Memory B cell (primary cell): Measurements from ENCODE around the gene RPF1.
A peak's percentile ranks its signal among the peaks of the same experiment; 100 is the strongest.
"Not testable (repeated sequence)": the region's sequence is repeated elsewhere in the genome, so short reads cannot be mapped to it uniquely, and the experiment has no call there.

Experiments used
- ATAC-seq: fragments of 150-1000 bp; cut with Tn5 transposase; 2 replicates; pipeline ENCODE4 v1.10.0; 2021; ENCODE audit warnings: low read depth, mild to moderate bottlenecking, moderate library complexity
- DNase-seq, 2 donors: peaks; one replicate each; pipeline ENCODE4 v3.0.0; 2022; ENCODE audit warnings: low spot score in 2 of 2
- H3K27ac Mint-ChIP-seq: one replicate; pipeline ENCODE4 v1.8.0; 2022; ENCODE audit warnings: mild to moderate bottlenecking, moderate library complexity, mixed read lengths
- H3K27me3 Mint-ChIP-seq: one replicate; pipeline ENCODE4 v1.8.0; 2022; ENCODE audit warnings: mixed read lengths
- H3K36me3 Mint-ChIP-seq: one replicate; pipeline ENCODE4 v1.8.0; 2022; ENCODE audit warnings: mild to moderate bottlenecking, mixed read lengths
- H3K4me1 Mint-ChIP-seq: one replicate; pipeline ENCODE4 v1.8.0; 2022; ENCODE audit warnings: mixed read lengths
- H3K4me3 Mint-ChIP-seq: one replicate; pipeline ENCODE4 v1.8.0; 2022; ENCODE audit warnings: mild to moderate bottlenecking, moderate library complexity, mixed read lengths
- H3K9me3 Mint-ChIP-seq: one replicate; pipeline ENCODE4 v1.8.0; 2022; ENCODE audit warnings: mixed read lengths

The RPF1 gene, protein sequence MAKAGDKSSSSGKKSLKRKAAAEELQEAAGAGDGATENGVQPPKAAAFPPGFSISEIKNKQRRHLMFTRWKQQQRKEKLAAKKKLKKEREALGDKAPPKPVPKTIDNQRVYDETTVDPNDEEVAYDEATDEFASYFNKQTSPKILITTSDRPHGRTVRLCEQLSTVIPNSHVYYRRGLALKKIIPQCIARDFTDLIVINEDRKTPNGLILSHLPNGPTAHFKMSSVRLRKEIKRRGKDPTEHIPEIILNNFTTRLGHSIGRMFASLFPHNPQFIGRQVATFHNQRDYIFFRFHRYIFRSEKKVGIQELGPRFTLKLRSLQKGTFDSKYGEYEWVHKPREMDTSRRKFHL

GRCh38 chr1:84478876-84479868, at the start of gene RPF1:
RPF1 (plus strand) TSS chr1:84479266; CDS start chr1:84479282, 16 bp downstream.
- Mint-ChIP-seq H3K4me1 (peaks cover 21% of the 10 kb centered on the region), H3K4me3 (peak within 1 kb of the TSS; percentile 96), H3K27me3 (peaks cover 13% of the 10 kb centered on the region), H3K36me3 (peaks cover 22% of the 10 kb centered on the region), H3K27ac (peak within 1 kb of the TSS; percentile 93), H3K9me3 (peaks cover 8% of the 10 kb centered on the region)
- DNase-seq (peak; percentile 63 to 65), ATAC-seq (peak; percentile 93)

DNA sequence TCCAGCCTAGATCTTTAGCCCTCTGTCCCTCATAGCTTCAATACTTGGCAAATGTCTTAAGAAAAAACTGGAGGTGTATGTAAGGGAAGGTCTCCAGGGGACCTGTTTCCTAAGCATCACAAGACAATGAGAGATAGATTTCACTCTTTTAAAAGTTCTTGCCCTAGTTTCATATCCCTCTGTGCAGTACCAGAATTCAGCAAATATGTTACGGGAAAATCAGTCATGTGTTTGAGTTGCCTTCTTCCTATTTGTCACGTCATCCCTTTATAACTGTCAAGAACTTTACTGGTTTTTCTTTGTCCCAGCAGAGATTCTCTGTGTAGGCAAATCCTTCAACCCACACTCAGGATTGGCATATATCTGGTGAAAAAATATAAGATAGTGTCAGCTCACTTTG, 48.5 kb upstream of the RPF1 start:
- Mint-ChIP-seq H3K36me3 (peaks cover 4% of the 10 kb centered on the region), H3K9me3 (peaks cover 5% of the 10 kb centered on the region), H3K4me3 (no peak overlapping the region), H3K27me3 (no peaks in the 10 kb centered on the region), H3K27ac (no peak overlapping the region), H3K4me1 (no peaks in the 10 kb centered on the region)
- no peak for DNase-seq
- no peak for ATAC-seq

- Mint-ChIP-seq H3K27me3 (no peaks in the 10 kb centered on the region), H3K4me3 (peak overlapping the region; percentile 55), H3K27ac (no peak overlapping the region), H3K9me3 (peaks cover 5% of the 10 kb centered on the region), H3K36me3 (peaks cover 4% of the 10 kb centered on the region), H3K4me1 (peaks cover 4% of the 10 kb centered on the region)
- ATAC-seq (peak; percentile 71), DNase-seq (peak; percentile 30 to 49)
Measured at GRCh38 chr1:84433258-84434080, 45.6 kb upstream of the RPF1 start.

DNA sequence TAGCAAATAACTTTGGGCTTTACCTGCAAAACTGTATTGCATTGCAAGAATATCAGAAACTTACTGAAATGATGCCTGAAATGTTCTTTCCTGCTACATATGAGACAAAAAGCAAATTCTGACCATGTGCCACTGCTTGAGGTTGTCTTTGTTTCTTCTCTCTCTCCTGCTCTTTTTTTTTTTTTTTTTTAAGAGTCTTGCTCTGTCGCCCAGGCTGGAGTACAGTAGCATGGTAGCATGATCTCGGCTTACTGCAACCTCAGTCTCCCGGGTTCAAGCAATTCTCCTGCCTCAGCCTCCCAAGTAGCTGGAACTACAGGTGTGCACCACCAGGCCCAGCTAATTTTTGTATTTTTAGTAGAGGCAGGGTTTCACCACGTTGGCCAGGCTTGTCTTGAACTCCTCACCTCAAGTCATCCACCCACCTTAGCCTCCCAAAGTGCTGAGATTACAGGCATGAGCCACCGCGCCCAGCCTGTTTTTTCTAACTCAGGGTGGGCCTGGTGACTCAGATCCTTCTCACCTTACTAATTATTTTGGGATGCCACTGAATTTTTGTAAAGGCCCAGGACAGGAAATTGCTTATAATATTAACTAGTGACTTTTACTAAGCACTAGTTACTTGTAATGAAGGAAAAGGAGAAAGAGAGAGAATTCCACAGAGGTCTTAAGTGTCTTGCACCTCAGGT, 44.8 kb upstream of the RPF1 start:
- Mint-ChIP-seq H3K9me3 (peaks cover 5% of the 10 kb centered on the region), H3K4me3 (peak overlapping the region; percentile 55), H3K27me3 (no peaks in the 10 kb centered on the region), H3K27ac (no peak overlapping the region), H3K4me1 (peaks cover 4% of the 10 kb centered on the region), H3K36me3 (peaks cover 4% of the 10 kb centered on the region)
- ATAC-seq: no peak
- DNase-seq: no peak

DNA sequence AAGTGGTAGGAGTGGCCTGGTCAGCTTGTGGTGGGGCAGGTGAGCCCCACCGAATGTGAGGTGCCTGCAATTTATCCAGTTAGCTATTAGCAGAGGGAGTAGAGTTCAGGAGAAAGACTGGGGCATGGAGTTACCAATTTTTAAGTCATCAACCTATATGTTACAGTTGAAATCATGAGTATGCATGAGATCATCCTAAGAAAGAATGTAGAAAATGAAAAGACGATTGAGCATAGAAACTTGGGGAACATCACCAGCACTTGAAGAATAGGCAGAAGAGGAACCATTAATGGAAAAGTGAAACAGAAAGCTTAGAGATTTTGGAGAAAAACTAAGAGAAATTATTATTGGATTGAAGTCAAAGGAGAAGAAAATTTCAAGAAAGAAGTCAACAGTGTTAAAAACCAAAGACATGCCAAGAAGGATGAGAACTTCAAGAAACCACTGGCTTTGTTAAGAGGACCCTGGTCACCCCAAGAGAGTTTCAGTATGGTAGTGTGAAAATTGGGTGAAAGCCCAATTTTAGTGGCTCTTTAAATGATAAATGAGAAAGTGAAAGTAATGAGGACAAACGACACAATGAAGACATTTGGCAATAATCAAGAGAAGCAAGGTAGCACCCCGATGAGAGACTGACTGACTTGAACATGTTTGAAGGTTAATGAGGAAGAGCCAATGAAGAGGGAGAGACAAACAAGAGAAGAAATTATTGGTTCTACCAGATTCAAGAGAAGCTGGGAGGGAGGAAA, 44.1 kb upstream of the RPF1 start:
- no peaks in the 10 kb centered on the region for H3K36me3 Mint-ChIP-seq
- ATAC-seq: peak; percentile 28

DNA sequence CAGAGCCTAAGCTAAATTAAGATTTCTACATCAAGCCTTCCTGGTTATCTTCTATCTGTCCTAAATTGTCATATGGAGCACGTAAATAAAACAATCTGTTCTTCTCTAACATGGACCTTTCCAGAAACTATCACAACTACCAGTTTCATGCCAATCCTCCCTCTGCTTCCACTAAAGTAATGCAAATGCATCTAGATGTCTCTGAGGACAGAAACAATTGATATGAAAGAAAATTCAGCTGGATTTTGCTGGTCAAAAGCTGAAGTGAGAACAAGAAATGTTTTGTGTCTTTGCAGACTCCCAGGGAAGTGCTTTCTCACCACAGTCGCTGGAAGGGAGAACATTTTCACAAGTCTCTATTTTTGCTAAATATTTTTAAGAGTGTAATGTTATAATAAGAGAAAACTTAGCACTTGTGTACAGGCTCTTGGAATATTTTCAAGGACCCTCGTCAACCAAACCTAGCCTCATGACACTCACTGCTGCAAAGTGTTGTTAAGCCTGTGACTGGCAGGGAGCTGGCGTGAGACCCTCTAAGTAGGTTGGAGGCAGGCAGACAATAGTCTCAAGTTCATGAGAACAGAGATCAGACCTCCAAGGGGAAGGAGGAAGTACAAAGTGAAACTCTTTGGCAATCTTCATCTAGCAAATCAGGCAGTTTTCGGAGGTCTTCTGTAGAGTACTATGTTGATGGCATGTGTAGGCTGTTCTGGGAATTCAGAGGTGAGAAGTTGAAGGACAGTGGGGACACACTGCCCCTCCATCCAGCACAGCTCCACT, 42.0 kb upstream of the RPF1 start:
- Mint-ChIP-seq H3K27me3 (no peaks in the 10 kb centered on the region), H3K9me3 (no peaks in the 10 kb centered on the region), H3K4me1 (peaks cover 4% of the 10 kb centered on the region), H3K4me3 (no peak overlapping the region), H3K36me3 (no peaks in the 10 kb centered on the region), H3K27ac (no peak overlapping the region)
- DNase-seq: peak in 1 of 2 donors; percentile 32
- peak; percentile 68 for ATAC-seq

More for the DNA sequence above, 44.1 kb upstream of the RPF1 start:
- Mint-ChIP-seq H3K9me3 (no peaks in the 10 kb centered on the region), H3K27ac (no peak overlapping the region), H3K27me3 (no peaks in the 10 kb centered on the region), H3K4me3 (no peak overlapping the region), H3K4me1 (peaks cover 4% of the 10 kb centered on the region)
- DNase-seq: no peak

DNA sequence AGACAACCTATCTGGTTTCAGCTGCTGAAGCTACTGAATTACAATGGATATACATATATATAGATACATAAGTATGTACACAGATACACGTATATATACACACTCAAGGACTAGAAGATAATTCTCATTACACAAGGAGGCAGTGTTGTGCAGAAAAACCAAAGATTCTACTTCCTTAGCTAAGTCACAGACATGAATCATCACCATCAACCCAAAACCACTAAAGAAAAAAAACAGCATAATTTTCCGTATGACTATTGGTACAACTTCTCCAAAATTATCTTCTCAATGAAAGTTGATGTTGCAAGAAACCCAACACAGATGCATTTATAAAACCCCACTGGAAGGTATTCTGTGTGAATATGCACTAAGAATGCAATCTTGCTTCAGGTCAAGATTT, 36.8 kb upstream of the RPF1 start:
- Mint-ChIP-seq H3K36me3 (peaks cover 3% of the 10 kb centered on the region), H3K4me3 (no peak overlapping the region), H3K27me3 (peaks cover 2% of the 10 kb centered on the region), H3K27ac (no peak overlapping the region), H3K4me1 (peaks cover 5% of the 10 kb centered on the region), H3K9me3 (peaks cover 6% of the 10 kb centered on the region)
- DNase-seq (peak in 1 of 2 donors; percentile 36), ATAC-seq (peak; percentile 86)

DNA sequence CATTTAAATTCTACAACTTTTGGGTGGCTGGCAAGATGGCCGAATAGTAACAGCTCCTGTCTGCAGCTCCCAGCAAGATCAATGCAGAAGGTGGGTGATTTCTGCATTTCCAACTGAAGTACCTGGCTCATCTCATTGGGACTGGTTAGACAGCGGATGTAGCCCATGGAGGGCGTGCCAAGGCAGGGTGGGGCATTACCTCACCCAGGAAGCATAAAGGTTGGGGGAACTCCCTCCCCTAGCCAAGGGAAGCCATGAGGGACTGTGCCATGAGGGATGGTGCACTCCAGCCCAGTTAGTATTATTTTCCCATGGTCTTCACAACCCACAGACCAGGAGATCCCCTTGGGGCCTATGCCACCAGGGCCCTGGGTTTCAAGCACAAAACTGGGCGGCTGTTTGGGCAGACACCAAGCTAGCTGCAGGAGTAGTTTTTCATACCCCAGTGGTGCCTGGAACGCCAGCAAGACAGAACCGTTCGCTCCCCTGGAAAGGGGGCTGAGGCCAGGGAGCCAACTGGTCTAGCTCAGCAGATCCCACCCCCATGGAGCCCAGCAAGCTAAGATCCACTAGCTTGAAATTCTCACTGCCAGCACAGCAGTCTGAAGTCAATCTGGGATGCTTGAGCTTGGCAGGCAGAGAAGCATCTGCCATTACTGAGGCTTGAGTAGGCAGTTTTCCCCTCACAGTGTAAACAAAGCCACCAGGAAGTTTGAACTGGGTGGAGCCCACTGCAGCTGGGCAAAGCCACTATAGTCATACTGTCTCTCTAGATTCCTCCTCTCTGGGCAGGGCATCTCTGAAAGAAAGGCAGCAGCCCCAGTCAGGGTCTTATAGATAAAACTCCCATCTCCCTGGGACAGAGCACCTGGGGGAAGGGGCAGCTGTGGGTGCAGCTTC, 36.1 kb upstream of the RPF1 start:
- H3K4me3 Mint-ChIP-seq, H3K27me3 Mint-ChIP-seq, DNase-seq, H3K27ac Mint-ChIP-seq, H3K4me1 Mint-ChIP-seq, H3K36me3 Mint-ChIP-seq, H3K9me3 Mint-ChIP-seq: not testable (repeated sequence)
- peak; percentile 41 for ATAC-seq

GRCh38 chr1:84448704-84449103, 30.4 kb upstream of the RPF1 start:
- H3K27ac Mint-ChIP-seq, H3K36me3 Mint-ChIP-seq, H3K9me3 Mint-ChIP-seq, ATAC-seq, DNase-seq, H3K27me3 Mint-ChIP-seq, H3K4me1 Mint-ChIP-seq, H3K4me3 Mint-ChIP-seq: not testable (repeated sequence)

DNA sequence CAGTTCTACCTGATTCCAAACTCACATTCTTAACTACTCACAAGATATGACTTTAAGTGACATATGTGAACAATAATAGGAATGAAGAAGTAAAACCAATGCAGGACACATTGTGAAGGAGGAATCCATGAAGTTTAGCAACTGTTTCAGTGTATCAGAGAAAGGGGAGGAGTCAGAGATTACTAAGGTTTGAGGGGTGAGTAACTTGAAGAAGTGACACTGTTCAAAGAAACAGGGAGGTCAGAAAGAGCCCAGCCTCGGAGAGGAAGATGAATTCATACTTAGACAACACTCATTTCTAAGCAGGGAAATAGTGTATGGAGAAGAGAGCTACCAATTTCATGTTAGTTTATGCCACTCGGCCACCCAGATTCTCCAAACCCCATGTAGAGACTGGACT, 28.2 kb upstream of the RPF1 start:
- H3K9me3 Mint-ChIP-seq: peaks cover 2% of the 10 kb centered on the region
- ATAC-seq (no peak), DNase-seq (no peak)
- H3K4me3 Mint-ChIP-seq: no peak overlapping the region
- peaks cover 8% of the 10 kb centered on the region for H3K27me3 Mint-ChIP-seq
- no peak overlapping the region for H3K27ac Mint-ChIP-seq
- no peaks in the 10 kb centered on the region for H3K4me1 Mint-ChIP-seq
- H3K36me3 Mint-ChIP-seq: peaks cover 2% of the 10 kb centered on the region

DNA sequence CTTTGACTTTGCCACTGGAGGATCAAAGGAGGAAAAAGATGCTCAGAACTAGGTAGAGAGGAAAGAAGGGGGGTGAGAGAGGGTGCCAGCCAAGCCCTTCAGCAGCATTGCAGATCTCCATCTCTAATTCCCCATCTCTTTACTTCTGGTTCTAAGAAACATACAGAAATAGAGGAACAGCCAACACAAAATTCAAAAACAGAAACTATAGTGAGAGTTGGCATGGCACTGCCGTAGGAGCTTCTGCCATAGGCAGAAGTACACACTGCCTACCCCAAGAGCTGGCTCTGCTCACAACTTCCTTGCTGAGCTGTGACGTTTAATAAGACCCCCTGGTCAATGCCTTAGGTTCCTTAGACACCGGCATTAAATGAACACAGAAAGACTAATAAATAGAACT, 26.6 kb upstream of the RPF1 start:
- no peak overlapping the region for H3K4me3 Mint-ChIP-seq
- no peaks in the 10 kb centered on the region for H3K9me3 Mint-ChIP-seq
- H3K27ac Mint-ChIP-seq: no peak overlapping the region
- no peak for ATAC-seq
- H3K36me3 Mint-ChIP-seq: no peaks in the 10 kb centered on the region
- H3K27me3 Mint-ChIP-seq: peaks cover 8% of the 10 kb centered on the region
- DNase-seq: no peak
- no peaks in the 10 kb centered on the region for H3K4me1 Mint-ChIP-seq
